Measurements from ENCODE around the gene KIFC3. TPM values are rescaled to one million over a fixed set of nuclear protein-coding genes. Genes with fewer than 3 reads are reported as not detected.

KIFC3 gene
- total and polyA plus RNA-seq, 2 of the 8 experiments (the other 6 are each of a cell fraction or from before 2014, with no cell fraction given) = 2.1 to 7.1 TPM

DNA sequence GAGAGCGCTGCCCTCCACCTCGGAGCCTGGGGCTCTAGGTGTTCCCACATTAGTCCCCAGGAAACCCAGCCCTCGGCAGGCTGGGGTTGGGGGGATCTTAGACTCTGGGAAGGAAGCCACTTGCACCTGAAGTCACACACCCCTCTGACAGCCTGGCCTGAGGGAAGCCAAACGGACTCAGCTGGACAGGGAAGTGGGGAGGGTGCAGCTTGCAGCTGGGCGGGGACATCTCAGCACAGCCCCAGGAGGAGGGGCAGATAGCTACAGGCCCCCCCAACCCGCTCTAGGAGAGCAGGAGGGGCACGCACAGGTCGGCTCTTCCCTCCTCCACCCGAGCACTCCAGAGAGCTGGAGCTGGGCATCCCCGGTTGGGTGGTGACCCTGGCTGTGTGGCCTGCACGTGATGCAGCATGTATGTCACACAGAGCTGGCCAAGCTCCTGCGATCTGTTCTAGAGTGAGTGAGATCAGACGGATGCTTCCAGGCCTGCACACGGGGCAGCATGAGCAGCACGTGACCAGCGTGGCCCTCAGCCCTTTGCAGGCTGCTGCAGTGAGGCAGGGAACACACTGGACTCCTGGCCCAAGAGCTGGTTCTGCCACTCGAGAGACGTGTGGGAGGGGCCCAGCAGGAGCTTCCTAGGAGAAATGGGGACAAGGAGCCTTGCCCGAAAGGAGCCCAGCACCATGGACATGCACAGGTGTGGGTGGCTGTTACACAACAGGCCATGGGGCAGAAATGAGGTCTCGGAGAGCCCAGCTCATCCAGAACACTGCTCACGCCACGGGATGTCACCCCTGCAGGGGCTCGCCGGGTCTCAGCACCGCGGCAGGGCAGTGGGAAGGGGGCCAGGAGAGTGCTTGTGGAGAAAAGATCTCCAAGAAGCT, 15.4 kb downstream of the KIFC3 start:
- POLR2A ChIA-PET (ENCODE audit: partially characterized antibody) = interaction anchor here (1.1 to 1.4 kb wide), 2 partner anchors 11 to 14 kb away, joined by 3 read pairs; no protein-coding TSS in a partner anchor
- TF ChIP-seq, protein P1, sequence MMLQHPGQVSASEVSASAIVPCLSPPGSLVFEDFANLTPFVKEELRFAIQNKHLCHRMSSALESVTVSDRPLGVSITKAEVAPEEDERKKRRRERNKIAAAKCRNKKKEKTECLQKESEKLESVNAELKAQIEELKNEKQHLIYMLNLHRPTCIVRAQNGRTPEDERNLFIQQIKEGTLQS (IDR thresholded peaks at IDR 0.05; ENCODE audit: insufficient read depth, low read depth, low read length) = no peak
- TF ChIP-seq SIRT6 (IDR thresholded peaks at IDR 0.05; ENCODE audit: low read length) (no peak), ASH2L (IDR thresholded peaks at IDR 0.05; ENCODE audit: low read length) (no peak), SUZ12 (IDR thresholded peaks at IDR 0.05; ENCODE audit: low read length) (no peak), BCL11A (IDR thresholded peaks at IDR 0.05; ENCODE audit: low read depth in 2 of 2, low read length in 2 of 2) (no peak), RNF2 (IDR thresholded peaks at IDR 0.05; ENCODE audit: borderline replicate concordance, low read depth, low read length, missing control alignments, poor library complexity, severe bottlenecking) (no peak), TAF7 (optimal IDR thresholded peaks at IDR 0.05; ENCODE audit: borderline replicate concordance, low read depth, low read length) (no peak), RAD21 (IDR thresholded peaks at IDR 0.05 in 1 of 2, conservative IDR thresholded peaks at IDR 0.05 in 1 of 2; ENCODE audit: low read depth in 2 of 2, low read length in 2 of 2) (no peak), CBX8 (IDR thresholded peaks at IDR 0.05; ENCODE audit: borderline replicate concordance, low read depth, low read length) (no peak), JUND (IDR thresholded peaks at IDR 0.05; ENCODE audit: low read length) (no peak)

More for the DNA sequence above, 15.4 kb downstream of the KIFC3 start:
- no peaks in the 10 kb centered on the region for H3K79me1 ChIP-seq (ENCODE audit: low read depth, low read length)
- H3K4ac ChIP-seq (replicated peaks; ENCODE audit: insufficient read length, low read depth, low read length) = peak overlapping the region; percentile 48
- H3K56ac ChIP-seq (replicated peaks; ENCODE audit: insufficient read length, low read depth, low read length) = no peak overlapping the region
- H3K14ac ChIP-seq (ENCODE audit: insufficient read length) = no peak overlapping the region
- no peak overlapping the region for H3K27ac ChIP-seq (ENCODE audit: low read depth, low read length)
- H2AK5ac ChIP-seq (ENCODE audit: low read depth, low read length) = no peak overlapping the region
- H3K9me3 ChIP-seq (ENCODE audit: insufficient read depth in 2 of 2, low read depth in 1 of 2, low read length in 1 of 2) = no peaks in the 10 kb centered on the region
- CTCF ChIA-PET (ENCODE audit: partially characterized antibody) = interaction anchor here (0.5 to 22.4 kb wide), 10 partner anchors 11 to 211 kb away, joined by 3 to 279 read pairs (median 3); partner anchors contain the start of gene KIFC3
- H4K91ac ChIP-seq (replicated peaks; ENCODE audit: insufficient read length, low read length) = peak overlapping the region; percentile 42
- no peak overlapping the region for H3K4me3 ChIP-seq (ENCODE audit: extremely low read depth in 1 of 4, insufficient read depth in 2 of 4, low read depth in 3 of 4, low read length in 4 of 4)
- H3K9ac ChIP-seq (replicated peaks in 1 of 4; ENCODE audit: extremely low read depth in 1 of 4, low read depth in 3 of 4, low read length in 3 of 4) = no peak overlapping the region
- no peak overlapping the region for H2BK120ac ChIP-seq (replicated peaks; ENCODE audit: low read depth, low read length)
- peaks cover 0 to 4% (median 0%) of the 10 kb centered on the region in 4 experiments; a peak in 1 of 7 replicates for H3K4me1 ChIP-seq (replicated peaks in 1 of 4; ENCODE audit: control insufficient read depth in 3 of 4, insufficient read depth in 4 of 4, low read length in 3 of 4)
- no peak overlapping the region for H2AFZ ChIP-seq (ENCODE audit: low read length)
- H2BK15ac ChIP-seq (ENCODE audit: low read length) = peak overlapping the region; percentile 92; the same call in 1 of the 2 replicates
- no peak for FAIRE-seq
- H2BK5ac ChIP-seq (ENCODE audit: low read depth, low read length) = no peak overlapping the region; the same call in 1 of the 2 replicates
- H3K27me3 ChIP-seq (replicated peaks in 1 of 4; ENCODE audit: control insufficient read depth in 3 of 4, extremely low read depth in 1 of 4, insufficient read depth in 3 of 4, low read length in 3 of 4) = no peaks in the 10 kb centered on the region
- DNase-seq (ENCODE audit: low read depth in 1 of 2, low spot score in 2 of 2) = no peak
- no peaks in the 10 kb centered on the region for H3K36me3 ChIP-seq (ENCODE audit: control insufficient read depth in 2 of 4, insufficient read depth in 4 of 4, low read length in 3 of 4)
- no peak overlapping the region for H3K23ac ChIP-seq (ENCODE audit: insufficient read length)
- no peak overlapping the region; the same call in 1 of the 2 replicates for H2BK12ac ChIP-seq (ENCODE audit: low read depth, low read length)
- 87% methylated on average over 22 of the region's 26 CpGs; no CpG with 5 or more reads in 1 of the 2 experiments for WGBS, 2 experiments (ENCODE audit: extremely low coverage in 1 of 2, insufficient coverage in 1 of 2, insufficient read length in 1 of 2, insufficient replicate concordance in 2 of 2, low coverage in 1 of 2, low lambda C conversion rate in 2 of 2, missing lambda C conversion rate in 1 of 2)
- H3K18ac ChIP-seq (ENCODE audit: extremely low read depth, low read length) = no peak overlapping the region
- no peaks in the 10 kb centered on the region for H3K79me2 ChIP-seq (ENCODE audit: control insufficient read depth in 1 of 2, insufficient read depth in 2 of 2, low read length in 2 of 2)
- H3K4me2 ChIP-seq (ENCODE audit: insufficient read depth in 1 of 2, low read depth in 2 of 2, low read length in 2 of 2) = no peak overlapping the region
- no peak overlapping the region for H4K5ac ChIP-seq (ENCODE audit: insufficient read length, low read depth, low read length)
- H4K20me1 ChIP-seq (replicated peaks in 1 of 2; ENCODE audit: control insufficient read depth in 1 of 2, insufficient read depth in 2 of 2, low read length in 2 of 2) = no peaks in the 10 kb centered on the region
- H2BK20ac ChIP-seq (ENCODE audit: low read length) = no peak overlapping the region
- H3K23me2 ChIP-seq (ENCODE audit: low read depth, low read length) = no peaks in the 10 kb centered on the region
- H4K8ac ChIP-seq (ENCODE audit: extremely low read depth, insufficient read depth, low read length) = 0 out of 2 replicates have a peak overlapping the region, but pooled peaks have one; percentile 2
